Superior temporal gyrus (tissue), 1 donor: Measurements from ENCODE around the gene DEPDC5.

Experiments used
- DNase-seq: peaks from one replicate; pipeline ENCODE4 v3.0.0-alpha.2; 2016; ENCODE audit errors: extremely low spot score

The DEPDC5 gene

GRCh38 chr22:31895411-31896123, 141.7 kb downstream of the DEPDC5 start:
- DNase-seq = no peak

GRCh38 chr22:31896472-31896871, 142.7 kb downstream of the DEPDC5 start:
- no peak for DNase-seq

- peak; percentile 68 for DNase-seq
These were observed 144.3 kb downstream of the DEPDC5 start for GRCh38 chr22:31897842-31898805.

- peak; percentile 80 for DNase-seq
These were observed 145.1 kb downstream of the DEPDC5 start for GRCh38 chr22:31898926-31899325.

- DNase-seq = no peak
These were observed 145.8 kb downstream of the DEPDC5 start for GRCh38 chr22:31899669-31900068.

GRCh38 chr22:31901388-31902137, 147.7 kb downstream of the DEPDC5 start:
- no peak for DNase-seq

GRCh38 chr22:31904651-31905050, 150.8 kb downstream of the DEPDC5 start:
- DNase-seq = no peak

GRCh38 chr22:31905356-31905755, 151.5 kb downstream of the DEPDC5 start:
- no peak for DNase-seq

- no peak for DNase-seq
These were observed 152.3 kb downstream of the DEPDC5 start for GRCh38 chr22:31906086-31906485.

GRCh38 chr22:31906569-31906968, 152.8 kb downstream of the DEPDC5 start:
- no peak for DNase-seq

GRCh38 chr22:31909977-31910376, 156.2 kb downstream of the DEPDC5 start:
- DNase-seq = no peak

- no peak for DNase-seq
These were observed 158.0 kb downstream of the DEPDC5 start for GRCh38 chr22:31911565-31912406.

GRCh38 chr22:31912407-31912743, 158.6 kb downstream of the DEPDC5 start:
- DNase-seq = no peak

- DNase-seq = no peak
These were observed 161.8 kb downstream of the DEPDC5 start for GRCh38 chr22:31915586-31915985.

GRCh38 chr22:31917227-31917921, 163.6 kb downstream of the DEPDC5 start:
- no peak for DNase-seq

- no peak for DNase-seq
These were observed 165.9 kb downstream of the DEPDC5 start for GRCh38 chr22:31919730-31920129.

GRCh38 chr22:31920306-31920705, 166.5 kb downstream of the DEPDC5 start:
- DNase-seq = no peak

GRCh38 chr22:31921106-31921505, 167.3 kb downstream of the DEPDC5 start:
- no peak for DNase-seq

GRCh38 chr22:31922534-31922933, 168.7 kb downstream of the DEPDC5 start:
- no peak for DNase-seq

- DNase-seq = no peak
These were observed 169.3 kb downstream of the DEPDC5 start for GRCh38 chr22:31923136-31923535.

GRCh38 chr22:31923747-31924146, 169.9 kb downstream of the DEPDC5 start:
- DNase-seq = no peak
